ENCODE data around the gene TUBB4B. TPM values are rescaled to one million over a fixed set of nuclear protein-coding genes. Genes with fewer than 3 reads are reported as not detected.
A peak's percentile ranks its signal among the peaks of the same experiment; 100 is the strongest.

The TUBB4B gene
- total and polyA plus RNA-seq, 2 donors from 2014 or later, result 258 to 394 TPM

GRCh38 chr9:137286975-137287383 is 45.9 kb downstream of the TUBB4B start:
- Histone ChIP-seq H3K36me3 (ENCODE audit: control insufficient read depth in 2 of 3, insufficient read depth in 3 of 3, low read length in 3 of 3) (no peaks in the 10 kb centered on the region), H3K27ac (ENCODE audit: low read depth in 2 of 2, low read length in 2 of 2) (no peak overlapping the region), H3K4me1 (ENCODE audit: control insufficient read depth in 2 of 3, insufficient read depth in 2 of 3, low read depth in 1 of 3, low read length in 3 of 3) (no peaks in the 10 kb centered on the region), H3K9me3 (ENCODE audit: control insufficient read depth in 2 of 3, insufficient read depth in 1 of 3, low read length in 3 of 3) (no peaks in the 10 kb centered on the region), H3K27me3 (ENCODE audit: control insufficient read depth, insufficient read depth, low read length) (no peaks in the 10 kb centered on the region), H3K9ac (ENCODE audit: low read length in 3 of 3) (no peak overlapping the region), H3K4me3 (ENCODE audit: low read length in 3 of 3) (no peak overlapping the region)
- TF ChIP-seq CTCF (IDR thresholded peaks at IDR 0.05; ENCODE audit: borderline replicate concordance, extremely low read depth, insufficient read depth), result peak; percentile 72
- intact Hi-C loops (cut with DNase I), result no loop called here
- FAIRE-seq, result no peak
- peak; percentile 72 to 79 (median 76) for DNase-seq

GRCh38 chr9:137293094-137293481 is 52.0 kb downstream of the TUBB4B start:
- Histone ChIP-seq H3K9me3 (ENCODE audit: control insufficient read depth in 2 of 3, insufficient read depth in 1 of 3, low read length in 3 of 3) (peaks cover 0 to 4% (median 0%) of the 10 kb centered on the region in 3 donors), H3K27ac (ENCODE audit: low read depth in 2 of 2, low read length in 2 of 2) (no peak overlapping the region), H3K9ac (ENCODE audit: low read length in 3 of 3) (no peak overlapping the region), H3K27me3 (ENCODE audit: control insufficient read depth, insufficient read depth, low read length) (no peaks in the 10 kb centered on the region), H3K4me3 (ENCODE audit: low read length in 3 of 3) (no peak overlapping the region), H3K4me1 (ENCODE audit: control insufficient read depth in 2 of 3, insufficient read depth in 2 of 3, low read depth in 1 of 3, low read length in 3 of 3) (peaks cover 0 to 6% (median 0%) of the 10 kb centered on the region in 3 donors), H3K36me3 (ENCODE audit: control insufficient read depth in 2 of 3, insufficient read depth in 3 of 3, low read length in 3 of 3) (no peaks in the 10 kb centered on the region)
- intact Hi-C loops (cut with DNase I), result loop anchor here (10.0 kb wide), 1 partner anchor 232 kb away; no protein-coding TSS in a partner anchor
- no peak for TF ChIP-seq CTCF (IDR thresholded peaks at IDR 0.05; ENCODE audit: borderline replicate concordance, extremely low read depth, insufficient read depth)
- no peak for FAIRE-seq
- peak in 4 of 5 donors; percentile 23 to 66 (median 54) for DNase-seq

Other genes with a start within 250 kb of the TUBB4B start
- 54.2 TPM for gene PAXX, start 248.9 kb upstream of the TUBB4B start, total RNA-seq
- 80.9 TPM for gene PAXX, start 248.9 kb upstream of the TUBB4B start, polyA plus RNA-seq (ENCODE audit: insufficient read depth, low read depth, low replicate concordance)
- gene CLIC3, start 244.7 kb upstream of the TUBB4B start, total RNA-seq, result 4.0 TPM
- 2.1 TPM for gene CLIC3, start 244.7 kb upstream of the TUBB4B start, polyA plus RNA-seq (ENCODE audit: insufficient read depth, low read depth, low replicate concordance)
- gene ABCA2, start 213.1 kb upstream of the TUBB4B start, total RNA-seq, result 72.1 TPM
- 39.2 TPM for gene ABCA2, start 213.1 kb upstream of the TUBB4B start, polyA plus RNA-seq (ENCODE audit: insufficient read depth, low read depth, low replicate concordance)
- gene FUT7, start 209.2 kb upstream of the TUBB4B start, total RNA-seq, result 0.60 TPM
- not detected for gene FUT7, start 209.2 kb upstream of the TUBB4B start, polyA plus RNA-seq (ENCODE audit: insufficient read depth, low read depth, low replicate concordance)
- 189 TPM for gene NPDC1, start 195.1 kb upstream of the TUBB4B start, total RNA-seq
- gene NPDC1, start 195.1 kb upstream of the TUBB4B start, polyA plus RNA-seq (ENCODE audit: insufficient read depth, low read depth, low replicate concordance), result 80.2 TPM
- gene ENTPD2, start 187.2 kb upstream of the TUBB4B start, total RNA-seq, result 9.3 TPM
- gene ENTPD2, start 187.2 kb upstream of the TUBB4B start, polyA plus RNA-seq (ENCODE audit: insufficient read depth, low read depth, low replicate concordance), result 5.5 TPM
- gene SAPCD2, start 170.7 kb upstream of the TUBB4B start, total RNA-seq, result 2.3 TPM
- 1.7 TPM for gene SAPCD2, start 170.7 kb upstream of the TUBB4B start, polyA plus RNA-seq (ENCODE audit: insufficient read depth, low read depth, low replicate concordance)
- gene UAP1L1, start 163.8 kb upstream of the TUBB4B start, total RNA-seq, result 12.7 TPM
- gene UAP1L1, start 163.8 kb upstream of the TUBB4B start, polyA plus RNA-seq (ENCODE audit: insufficient read depth, low read depth, low replicate concordance), result 14.4 TPM
- gene MAN1B1, start 154.3 kb upstream of the TUBB4B start, total RNA-seq, result 63.2 TPM
- 57.3 TPM for gene MAN1B1, start 154.3 kb upstream of the TUBB4B start, polyA plus RNA-seq (ENCODE audit: insufficient read depth, low read depth, low replicate concordance)
- gene DPP7, start 126.6 kb upstream of the TUBB4B start, total RNA-seq, result 164 TPM
- 205 TPM for gene DPP7, start 126.6 kb upstream of the TUBB4B start, polyA plus RNA-seq (ENCODE audit: insufficient read depth, low read depth, low replicate concordance)
- 0.47 TPM for gene GRIN1, start 102.1 kb upstream of the TUBB4B start, total RNA-seq
- not detected for gene GRIN1, start 102.1 kb upstream of the TUBB4B start, polyA plus RNA-seq (ENCODE audit: insufficient read depth, low read depth, low replicate concordance)
- 0.25 TPM for gene LRRC26, start 71.2 kb upstream of the TUBB4B start, total RNA-seq
- gene LRRC26, start 71.2 kb upstream of the TUBB4B start, polyA plus RNA-seq (ENCODE audit: insufficient read depth, low read depth, low replicate concordance), result not detected
- gene TMEM210, start 69.2 kb upstream of the TUBB4B start, total RNA-seq, result not detected
- not detected for gene TMEM210, start 69.2 kb upstream of the TUBB4B start, polyA plus RNA-seq (ENCODE audit: insufficient read depth, low read depth, low replicate concordance)
- gene ANAPC2, start 52.7 kb upstream of the TUBB4B start, total RNA-seq, result 57.2 TPM
- 19.9 TPM for gene ANAPC2, start 52.7 kb upstream of the TUBB4B start, polyA plus RNA-seq (ENCODE audit: insufficient read depth, low read depth, low replicate concordance)
- 52.5 TPM for gene SSNA1, start 52.6 kb upstream of the TUBB4B start, total RNA-seq
- gene SSNA1, start 52.6 kb upstream of the TUBB4B start, polyA plus RNA-seq (ENCODE audit: insufficient read depth, low read depth, low replicate concordance), result 131 TPM
- 49.5 TPM for gene TPRN, start 40.5 kb upstream of the TUBB4B start, total RNA-seq
- gene TPRN, start 40.5 kb upstream of the TUBB4B start, polyA plus RNA-seq (ENCODE audit: insufficient read depth, low read depth, low replicate concordance), result 47.2 TPM
- gene TMEM203, start 35.6 kb upstream of the TUBB4B start, total RNA-seq, result 36.3 TPM
- 53.5 TPM for gene TMEM203, start 35.6 kb upstream of the TUBB4B start, polyA plus RNA-seq (ENCODE audit: insufficient read depth, low read depth, low replicate concordance)
- gene NDOR1, start 35.6 kb upstream of the TUBB4B start, total RNA-seq, result 17.8 TPM
- gene NDOR1, start 35.6 kb upstream of the TUBB4B start, polyA plus RNA-seq (ENCODE audit: insufficient read depth, low read depth, low replicate concordance), result 5.9 TPM
- gene RNF208, start 19.0 kb upstream of the TUBB4B start, total RNA-seq, result 7.0 TPM
- 22.8 TPM for gene RNF208, start 19.0 kb upstream of the TUBB4B start, polyA plus RNA-seq (ENCODE audit: insufficient read depth, low read depth, low replicate concordance)
- 0.94 TPM for gene CYSRT1, start 16.1 kb upstream of the TUBB4B start, total RNA-seq
- gene CYSRT1, start 16.1 kb upstream of the TUBB4B start, polyA plus RNA-seq (ENCODE audit: insufficient read depth, low read depth, low replicate concordance), result 1.3 TPM
- 0.85 TPM for gene RNF224, start 13.8 kb upstream of the TUBB4B start, total RNA-seq
- 0.80 TPM for gene RNF224, start 13.8 kb upstream of the TUBB4B start, polyA plus RNA-seq (ENCODE audit: insufficient read depth, low read depth, low replicate concordance)
- gene SLC34A3, start 10.4 kb upstream of the TUBB4B start, total RNA-seq, result 0.13 TPM
- 36.0 TPM for gene SLC34A3, start 10.4 kb upstream of the TUBB4B start, polyA plus RNA-seq (ENCODE audit: insufficient read depth, low read depth, low replicate concordance)
- 0.38 TPM for gene STPG3, start 10.0 kb downstream of the TUBB4B start, total RNA-seq
- not detected for gene STPG3, start 10.0 kb downstream of the TUBB4B start, polyA plus RNA-seq (ENCODE audit: insufficient read depth, low read depth, low replicate concordance)
- gene NELFB, start 14.0 kb downstream of the TUBB4B start, total RNA-seq, result 57.3 TPM
- gene NELFB, start 14.0 kb downstream of the TUBB4B start, polyA plus RNA-seq (ENCODE audit: insufficient read depth, low read depth, low replicate concordance), result 43.8 TPM
- gene TOR4A, start 36.4 kb downstream of the TUBB4B start, total RNA-seq, result 23.8 TPM
- gene TOR4A, start 36.4 kb downstream of the TUBB4B start, polyA plus RNA-seq (ENCODE audit: insufficient read depth, low read depth, low replicate concordance), result 4.9 TPM
- 4.7 TPM for gene NRARP, start 61.0 kb downstream of the TUBB4B start, total RNA-seq
- gene NRARP, start 61.0 kb downstream of the TUBB4B start, polyA plus RNA-seq (ENCODE audit: insufficient read depth, low read depth, low replicate concordance), result 1.7 TPM
- 44.5 TPM for gene EXD3, start 181.9 kb downstream of the TUBB4B start, total RNA-seq
- 18.9 TPM for gene EXD3, start 181.9 kb downstream of the TUBB4B start, polyA plus RNA-seq (ENCODE audit: insufficient read depth, low read depth, low replicate concordance)
- gene NOXA1, start 182.1 kb downstream of the TUBB4B start, total RNA-seq, result 21.8 TPM
- gene NOXA1, start 182.1 kb downstream of the TUBB4B start, polyA plus RNA-seq (ENCODE audit: insufficient read depth, low read depth, low replicate concordance), result 19.1 TPM
- gene ENTPD8, start 200.1 kb downstream of the TUBB4B start, total RNA-seq, result 5.2 TPM
- gene ENTPD8, start 200.1 kb downstream of the TUBB4B start, polyA plus RNA-seq (ENCODE audit: insufficient read depth, low read depth, low replicate concordance), result 5.0 TPM
- 49.5 TPM for gene NSMF, start 218.0 kb downstream of the TUBB4B start, total RNA-seq
- gene NSMF, start 218.0 kb downstream of the TUBB4B start, polyA plus RNA-seq (ENCODE audit: insufficient read depth, low read depth, low replicate concordance), result 32.7 TPM

Measured in kidney (tissue), 14 donors.